ENCODE measurements around the gene KLHL33. TPM values are rescaled to one million over a fixed set of nuclear protein-coding genes. Genes with fewer than 3 reads are reported as not detected.
A peak's percentile ranks its signal among the peaks of the same experiment; 100 is the strongest.

Gene KLHL33
- total RNA-seq, 5 donors from 2014 or later (not counting 1 experiment from before 2014, with no cell fraction given) = 0.07 to 0.65 (median 0.22) TPM

GRCh38 chr14:20461225-20462141, 25.5 kb upstream of the KLHL33 start, which contains the start of gene PIP4P1:
PIP4P1 (minus strand) TSS chr14:20461434; CDS start chr14:20461325, 109 bp downstream.
- H3K4me1 ChIP-seq (ENCODE audit: control insufficient read depth in 1 of 2, extremely low read depth in 1 of 2, insufficient read depth in 2 of 2, low read length in 2 of 2) = peaks cover 10 to 27% of the 10 kb centered on the region in 2 experiments
- DNase-seq = peak; percentile 91 to 100 (median 98)
- Mint-ChIP-seq H3K4me1 (peaks cover 24 to 40% (median 31%) of the 10 kb centered on the region in 3 donors), H3K27ac (peak within 1 kb of the TSS; percentile 94), H3K27me3 (no peaks in the 10 kb centered on the region), H3K4me3 (peak within 1 kb of the TSS; percentile 84 to 92 (median 88)), H3K9me3 (no peaks in the 10 kb centered on the region), H3K36me3 (peaks cover 27% of the 10 kb centered on the region)
- peaks cover 5 to 39% of the 10 kb centered on the region in 2 donors for H3K36me3 ChIP-seq (ENCODE audit: control insufficient read depth in 2 of 2, extremely low read depth in 1 of 2, insufficient read depth in 1 of 2, low read length in 1 of 2)
- peak; percentile 88 to 92 (median 90) for ATAC-seq (replicated peaks in 1 of 4)
- under 1% methylated on average over 64 of the region's 67 CpGs for WGBS (ENCODE audit: insufficient coverage)
- ChIA-PET POLR2A (interaction anchor here (0.6 to 1.6 kb wide), 13 partner anchors 8 to 530 kb away, joined by 3 to 21 read pairs (median 5); partner anchors contain the start of genes PARP2 (in 1 of the 2) and PNP (in 1 of the 2)), CTCF (interaction anchor here (0.6 to 1.6 kb wide), 15 partner anchors 8 to 642 kb away, joined by 3 to 14 read pairs (median 4); partner anchors contain the start of genes PARP2 (in 1 of the 2) and PNP (in 1 of the 2))
- H3K4me3 ChIP-seq (ENCODE audit: control insufficient read depth in 1 of 2, extremely low read depth in 1 of 2, low read length in 1 of 2) = peak within 1 kb of the TSS; percentile 68 to 76
- H3K9me3 ChIP-seq = no peaks in the 10 kb centered on the region
- no peaks in the 10 kb centered on the region for H3K27me3 ChIP-seq (replicated peaks in 1 of 2; ENCODE audit: control insufficient read depth in 2 of 2, extremely low read depth in 1 of 2, insufficient read depth in 2 of 2, low read length in 1 of 2)
- H3K27ac ChIP-seq (ENCODE audit: low read length) = peak within 1 kb of the TSS; percentile 90

- peaks cover 18 to 32% of the 10 kb centered on the region in 2 experiments for H3K4me1 ChIP-seq (ENCODE audit: control insufficient read depth in 1 of 2, extremely low read depth in 1 of 2, insufficient read depth in 2 of 2, low read length in 2 of 2)
- peak overlapping the region; percentile 94 for H3K27ac Mint-ChIP-seq
- POLR2A ChIA-PET = interaction anchor here (0.6 to 1.6 kb wide), 9 partner anchors 8 to 117 kb away, joined by 3 to 21 read pairs (median 4); partner anchors contain the start of genes PARP2 (in 1 of the 2) and PNP (in 1 of the 2)
- H3K9me3 Mint-ChIP-seq = no peaks in the 10 kb centered on the region
- peak overlapping the region; percentile 90 for H3K27ac ChIP-seq (ENCODE audit: low read length)
- H3K4me3 ChIP-seq (ENCODE audit: control insufficient read depth in 1 of 2, extremely low read depth in 1 of 2, low read length in 1 of 2) = peak overlapping the region; percentile 68 to 76
- no peaks in the 10 kb centered on the region for H3K9me3 ChIP-seq
- CTCF ChIA-PET = interaction anchor here in 1 of 2 donors (1.0 to 1.6 kb wide), 10 partner anchors 9 to 223 kb away, joined by 3 to 14 read pairs (median 6); partner anchors contain the start of genes PARP2 and PNP
- H3K36me3 ChIP-seq (ENCODE audit: control insufficient read depth in 2 of 2, extremely low read depth in 1 of 2, insufficient read depth in 1 of 2, low read length in 1 of 2) = peaks cover 7 to 43% of the 10 kb centered on the region in 2 donors
- H3K36me3 Mint-ChIP-seq = peaks cover 27% of the 10 kb centered on the region
- H3K27me3 ChIP-seq (replicated peaks in 1 of 2; ENCODE audit: control insufficient read depth in 2 of 2, extremely low read depth in 1 of 2, insufficient read depth in 2 of 2, low read length in 1 of 2) = no peaks in the 10 kb centered on the region
- ATAC-seq (replicated peaks in 1 of 4) (peak; percentile 13 to 26 (median 22)), DNase-seq (peak; percentile 29 to 82 (median 72))
- peaks cover 24 to 40% (median 31%) of the 10 kb centered on the region in 3 donors for H3K4me1 Mint-ChIP-seq
- peak overlapping the region; percentile 84 to 92 (median 88) for H3K4me3 Mint-ChIP-seq
- WGBS (ENCODE audit: insufficient coverage) = 4% methylated on average over 22 of the region's 32 CpGs
- no peaks in the 10 kb centered on the region for H3K27me3 Mint-ChIP-seq
These were observed 24.7 kb upstream of the KLHL33 start for GRCh38 chr14:20460458-20461224.

- H3K27me3 Mint-ChIP-seq = no peaks in the 10 kb centered on the region
- Histone ChIP-seq H3K4me1 (ENCODE audit: control insufficient read depth in 1 of 2, extremely low read depth in 1 of 2, insufficient read depth in 2 of 2, low read length in 2 of 2) (peaks cover 28 to 43% of the 10 kb centered on the region in 2 experiments), H3K9me3 (no peaks in the 10 kb centered on the region), H3K27me3 (replicated peaks in 1 of 2; ENCODE audit: control insufficient read depth in 2 of 2, extremely low read depth in 1 of 2, insufficient read depth in 2 of 2, low read length in 1 of 2) (no peaks in the 10 kb centered on the region), H3K27ac (ENCODE audit: low read length) (no peak overlapping the region), H3K36me3 (ENCODE audit: control insufficient read depth in 2 of 2, extremely low read depth in 1 of 2, insufficient read depth in 1 of 2, low read length in 1 of 2) (peaks cover 7 to 43% of the 10 kb centered on the region in 2 donors), H3K4me3 (ENCODE audit: control insufficient read depth in 1 of 2, extremely low read depth in 1 of 2, low read length in 1 of 2) (no peak overlapping the region)
- H3K4me1 Mint-ChIP-seq = peaks cover 24 to 41% (median 31%) of the 10 kb centered on the region in 3 donors
- ChIA-PET CTCF (no interaction called here), POLR2A (interaction anchor here in 1 of 2 donors (0.7 kb wide), 1 partner anchor 22 kb away, joined by 3 read pairs; no protein-coding TSS in a partner anchor)
- H3K27ac Mint-ChIP-seq = peak overlapping the region; percentile 52 to 65
- H3K36me3 Mint-ChIP-seq = peaks cover 27% of the 10 kb centered on the region
- WGBS (ENCODE audit: insufficient coverage) = 81% methylated on average over 5 of the region's 8 CpGs
- ATAC-seq (replicated peaks in 1 of 4) (no peak), DNase-seq (no peak)
- no peak overlapping the region for H3K4me3 Mint-ChIP-seq
- H3K9me3 Mint-ChIP-seq = no peaks in the 10 kb centered on the region
These were observed 22.2 kb upstream of the KLHL33 start for GRCh38 chr14:20458031-20458789.

- no peaks in the 10 kb centered on the region for H3K9me3 ChIP-seq
- H3K36me3 ChIP-seq (ENCODE audit: control insufficient read depth in 2 of 2, extremely low read depth in 1 of 2, insufficient read depth in 1 of 2, low read length in 1 of 2) = peaks cover 9 to 49% of the 10 kb centered on the region in 2 donors
- peaks cover 27 to 38% of the 10 kb centered on the region in 2 experiments for H3K4me1 ChIP-seq (ENCODE audit: control insufficient read depth in 1 of 2, extremely low read depth in 1 of 2, insufficient read depth in 2 of 2, low read length in 2 of 2)
- H3K4me3 ChIP-seq (ENCODE audit: control insufficient read depth in 1 of 2, extremely low read depth in 1 of 2, low read length in 1 of 2) = no peak overlapping the region
- no peak overlapping the region for H3K27ac ChIP-seq (ENCODE audit: low read length)
- Mint-ChIP-seq H3K9me3 (no peaks in the 10 kb centered on the region), H3K27ac (no peak overlapping the region), H3K27me3 (no peaks in the 10 kb centered on the region), H3K36me3 (peaks cover 33% of the 10 kb centered on the region), H3K4me1 (peaks cover 30 to 46% (median 36%) of the 10 kb centered on the region in 3 donors), H3K4me3 (no peak overlapping the region)
- DNase-seq = no peak
- ChIA-PET POLR2A (interaction anchor here (1.0 to 3.2 kb wide), 2 partner anchors 13 kb away, joined by 3 to 13 read pairs; no protein-coding TSS in a partner anchor), CTCF (interaction anchor here in 1 of 2 donors (0.6 kb wide), 1 partner anchor 129 kb away, joined by 4 read pairs; no protein-coding TSS in a partner anchor)
- ATAC-seq (replicated peaks in 1 of 4) = no peak
- 96% methylated on average over 12 of the region's 13 CpGs for WGBS (ENCODE audit: insufficient coverage)
- no peaks in the 10 kb centered on the region for H3K27me3 ChIP-seq (replicated peaks in 1 of 2; ENCODE audit: control insufficient read depth in 2 of 2, extremely low read depth in 1 of 2, insufficient read depth in 2 of 2, low read length in 1 of 2)
These were observed 21.0 kb upstream of the KLHL33 start for GRCh38 chr14:20456971-20457370.

GRCh38 chr14:20455355-20456300, 19.7 kb upstream of the KLHL33 start:
- Mint-ChIP-seq H3K4me3 (no peak overlapping the region), H3K27me3 (no peaks in the 10 kb centered on the region), H3K36me3 (peaks cover 39% of the 10 kb centered on the region), H3K4me1 (peaks cover 22 to 39% (median 32%) of the 10 kb centered on the region in 3 donors), H3K27ac (no peak overlapping the region), H3K9me3 (no peaks in the 10 kb centered on the region)
- ChIA-PET CTCF (interaction anchor here in 1 of 2 donors (0.5 to 2.8 kb wide), 8 partner anchors 22 to 1069 kb away, joined by 3 to 11 read pairs (median 4); partner anchors contain the start of gene TTC5), POLR2A (interaction anchor here (0.6 to 3.2 kb wide), 10 partner anchors 14 to 228 kb away, joined by 3 to 13 read pairs (median 4); partner anchors contain the start of genes PARP2 (in 1 of the 2) and TEP1 (in 1 of the 2))
- under 1% methylated on average over 36 of the region's 39 CpGs for WGBS (ENCODE audit: insufficient coverage)
- Histone ChIP-seq H3K27me3 (replicated peaks in 1 of 2; ENCODE audit: control insufficient read depth in 2 of 2, extremely low read depth in 1 of 2, insufficient read depth in 2 of 2, low read length in 1 of 2) (no peaks in the 10 kb centered on the region), H3K36me3 (ENCODE audit: control insufficient read depth in 2 of 2, extremely low read depth in 1 of 2, insufficient read depth in 1 of 2, low read length in 1 of 2) (peaks cover 14 to 61% of the 10 kb centered on the region in 2 donors), H3K4me3 (ENCODE audit: control insufficient read depth in 1 of 2, extremely low read depth in 1 of 2, low read length in 1 of 2) (peak overlapping the region; percentile 87 to 88), H3K4me1 (ENCODE audit: control insufficient read depth in 1 of 2, extremely low read depth in 1 of 2, insufficient read depth in 2 of 2, low read length in 2 of 2) (peaks cover 26 to 31% of the 10 kb centered on the region in 2 experiments), H3K9me3 (no peaks in the 10 kb centered on the region), H3K27ac (ENCODE audit: low read length) (peak overlapping the region; percentile 88)
- ATAC-seq (replicated peaks in 1 of 4) = peak; percentile 63 to 74 (median 64)
- DNase-seq = peak in 21 of 35 experiments; percentile 74 to 87 (median 80)

Data from T-cell (primary cell).